ENCODE measurements around the gene HOXB8.
A peak's percentile ranks its signal among the peaks of the same experiment; 100 is the strongest.

The HOXB8 gene

GRCh38 chr17:48596000-48596734 lies 18.9 kb downstream of the HOXB8 start:
- no peak for DNase-seq

- DNase-seq, result no peak
Observed at GRCh38 chr17:48595278-48595999, 19.7 kb downstream of the HOXB8 start.

- DNase-seq, result no peak
Observed at GRCh38 chr17:48594538-48595277, 20.4 kb downstream of the HOXB8 start.

GRCh38 chr17:48593840-48594537 lies 21.1 kb downstream of the HOXB8 start:
- peak; percentile 87 to 95 for DNase-seq

GRCh38 chr17:48593126-48593829 lies 21.8 kb downstream of the HOXB8 start, which contains the start of gene HOXB5:
Gene HOXB5, minus strand, starts transcription at chr17:48593779. Its CDS starts 97 bp downstream, at chr17:48593682.
- no peak for DNase-seq

- DNase-seq, result no peak
Observed at GRCh38 chr17:48592577-48592976, 22.5 kb downstream of the HOXB8 start.

GRCh38 chr17:48592057-48592514 lies 23.0 kb downstream of the HOXB8 start:
- no peak for DNase-seq

GRCh38 chr17:48591255-48592056 lies 23.6 kb downstream of the HOXB8 start:
- no peak for DNase-seq

GRCh38 chr17:48590607-48591161 lies 24.4 kb downstream of the HOXB8 start:
- no peak for DNase-seq

- no peak for DNase-seq
Observed at GRCh38 chr17:48589831-48590606, 25.1 kb downstream of the HOXB8 start, which contains the start of gene HOXB3. Gene HOXB3, minus strand, starts transcription at chr17:48590241. Its CDS starts 37,767 bp downstream, at chr17:48552474.

GRCh38 chr17:48589060-48589830 lies 25.8 kb downstream of the HOXB8 start:
- no peak for DNase-seq

- no peak for DNase-seq
Observed at GRCh38 chr17:48588528-48588927, 26.6 kb downstream of the HOXB8 start.

GRCh38 chr17:48588074-48588415 lies 27.0 kb downstream of the HOXB8 start:
- DNase-seq, result no peak

- no peak for DNase-seq
Observed at GRCh38 chr17:48587276-48588073, 27.6 kb downstream of the HOXB8 start.

- no peak for DNase-seq
Observed at GRCh38 chr17:48586355-48587258, 28.5 kb downstream of the HOXB8 start.

GRCh38 chr17:48584223-48584741 lies 30.8 kb downstream of the HOXB8 start:
- DNase-seq, result no peak

GRCh38 chr17:48583708-48584222 lies 31.3 kb downstream of the HOXB8 start:
- DNase-seq, result no peak

Measured in NCI-H187 (cell line).